B cell (primary cell): Measurements from ENCODE around the gene CCDC88C. TPM values are rescaled to one million over a fixed set of nuclear protein-coding genes. Genes with fewer than 3 reads are reported as not detected.

ENCODE experiments used
- ATAC-seq: fragments of 200-7000 bp; cut with Tn5 transposase; one replicate; pipeline ENCODE4 v1.10.0; 2021; ENCODE audit warnings: low read depth, mild to moderate bottlenecking, moderate number of reproducible peaks, moderate library complexity
- CTCF ChIA-PET: fragments of 350-600 bp; sonication (Branson Sonifier 250); formaldehyde crosslinking; loops from one replicate; lab custom pipeline; 2021; ENCODE audit warnings: antibody characterized with exemption, inconsistent platforms; lab: Charles Lee
- POLR2A ChIA-PET: fragments of 350-600 bp; sonication (Branson Sonifier 250); formaldehyde crosslinking; loops from one replicate; lab custom pipeline; 2021; ENCODE audit warnings: antibody characterized with exemption; lab: Charles Lee
- DNase-seq: peaks from one replicate; pipeline ENCODE4 v3.0.0; 2013
- H2AFZ ChIP-seq: 2 replicates; pipeline ENCODE4 v1.6.1; 2012; ENCODE audit warnings: mild to moderate bottlenecking, low read depth, low read length; ENCODE audit not compliant: insufficient read depth, poor library complexity, severe bottlenecking
- H3K27ac ChIP-seq, 2 donors: 1 replicate in 1 of 2; 2 replicates in 1 of 2; pipeline ENCODE4 v1.5.1; 2012 to 2013; ENCODE audit warnings: low read length in 2 of 2, mild to moderate bottlenecking in 2 of 2, moderate library complexity in 1 of 2
- H3K27me3 ChIP-seq, 4 experiments: fragments of 200-600 bp in 1 of 4; sonication (generic) in 1 of 4; replicated peaks in 1 of 4; 1 replicate in 2 of 4; 2 replicates in 2 of 4; pipeline versions ENCODE4 v1.6.1 to v1.7.0; 2013 to 2016; ENCODE audit warnings: low read length in 3 of 4, mild to moderate bottlenecking in 2 of 4, mixed read lengths in 1 of 4, moderate library complexity in 1 of 4; ENCODE audit not compliant: insufficient read depth in 4 of 4, control insufficient read depth in 3 of 4; ENCODE audit errors: control extremely low read depth in 1 of 4
- H3K36me3 ChIP-seq, 2 experiments: replicated peaks in 1 of 2; 1 replicate in 1 of 2; 2 replicates in 1 of 2; pipeline versions ENCODE4 v1.6.1 to v1.7.1; 2013; ENCODE audit warnings: low read length in 1 of 2; ENCODE audit not compliant: insufficient read depth in 2 of 2, control insufficient read depth in 1 of 2; ENCODE audit errors: control extremely low read depth in 1 of 2, extremely low read depth in 1 of 2
- H3K4me1 ChIP-seq, 2 donors: fragments of 200-600 bp in 1 of 2; sonication (generic) in 1 of 2; 1 replicate in 1 of 2; 2 replicates in 1 of 2; pipeline versions ENCODE4 v1.5.1 to v1.6.1; 2013 to 2017; ENCODE audit warnings: low read length in 2 of 2; ENCODE audit not compliant: control insufficient read depth in 2 of 2, insufficient read depth in 2 of 2
- H3K4me2 ChIP-seq: replicated peaks from 2 replicates; pipeline ENCODE3; 2012; ENCODE audit warnings: mild to moderate bottlenecking, low read depth, low read length; ENCODE audit not compliant: poor library complexity, severe bottlenecking
- H3K4me3 ChIP-seq, 5 experiments: fragments of 200-600 bp in 1 of 5; sonication (generic) in 1 of 5; 1 replicate in 3 of 5; 2 replicates in 2 of 5; pipeline versions ENCODE4 v1.5.1 to v1.7.0; 2011 to 2016; ENCODE audit warnings: low read length in 4 of 5, mild to moderate bottlenecking in 4 of 5, low read depth in 2 of 5, control low read depth in 1 of 5, moderate library complexity in 1 of 5; ENCODE audit not compliant: insufficient read depth in 1 of 5; ENCODE audit errors: control extremely low read depth in 1 of 5, extremely low read depth in 1 of 5
- H3K79me2 ChIP-seq: fragments of 200-600 bp; sonication (generic); one replicate; pipeline ENCODE4 v1.6.0; 2016; ENCODE audit warnings: low read length; ENCODE audit not compliant: control insufficient read depth, insufficient read depth
- H3K9ac ChIP-seq: fragments of 200-600 bp; sonication (generic); 2 replicates; pipeline ENCODE4 v1.6.1; 2017; ENCODE audit warnings: mild to moderate bottlenecking, low read length, moderate library complexity
- H3K9me3 ChIP-seq, 3 donors: one replicate each; pipeline versions ENCODE4 v1.6.1 to v1.7.1; 2013; ENCODE audit warnings: low read length in 2 of 3; ENCODE audit not compliant: control insufficient read depth in 2 of 3, insufficient read depth in 1 of 3; ENCODE audit errors: control extremely low read depth in 1 of 3
- H4K20me1 ChIP-seq: 2 replicates; pipeline ENCODE4 v1.6.0; 2012; ENCODE audit warnings: mild to moderate bottlenecking, low read length; ENCODE audit not compliant: insufficient read depth, control insufficient read depth, poor library complexity, severe bottlenecking
- H3K27ac Mint-ChIP-seq: one replicate; pipeline ENCODE4 v1.8.0; 2021; ENCODE audit warnings: mixed read lengths
- H3K27me3 Mint-ChIP-seq: one replicate; pipeline ENCODE4 v1.8.0; 2021; ENCODE audit warnings: mixed read lengths
- H3K4me1 Mint-ChIP-seq: one replicate; pipeline ENCODE4 v1.8.0; 2021; ENCODE audit warnings: mixed read lengths
- H3K4me3 Mint-ChIP-seq: one replicate; pipeline ENCODE4 v1.8.0; 2021; ENCODE audit warnings: mixed read lengths
- H3K9me3 Mint-ChIP-seq: one replicate; pipeline ENCODE4 v1.8.0; 2022; ENCODE audit warnings: mixed read lengths; ENCODE audit not compliant: insufficient read depth
- CTCF ChIP-seq: fragments of 200-600 bp; IDR thresholded peaks from one replicate; pipeline ENCODE4 v1.8.0; 2022; ENCODE audit warnings: antibody characterized with exemption, mild to moderate bottlenecking
- EZH2 ChIP-seq: IDR thresholded peaks from 2 replicates; pipeline ENCODE4 v1.6.1; 2012; ENCODE audit warnings: borderline replicate concordance, low read depth, mild to moderate bottlenecking, moderate library complexity, low read length; ENCODE audit not compliant: insufficient read depth, poor library complexity, severe bottlenecking
- WGBS: methylation state at CpG from one replicate; pipeline ENCODE4 v1.1.5; 2013; ENCODE audit warnings: missing lambda C conversion rate; ENCODE audit not compliant: insufficient coverage; 5-methylcytosine and 5-hydroxymethylcytosine counted together
- intact Hi-C: fragments of 100-400 bp; cut with micrococcal nuclease; formaldehyde crosslinking; loops from one replicate; pipeline ENCODE4 v1.10.0; 2022
- polyA plus RNA-seq: library from polyadenylated mRNA; depleted of rRNA; stranded (reverse); fragments of >200 nt; gene quantifications from 2 replicates; pipeline ENCODE4 v1.2.3, GENCODE V29; 2012
- total RNA-seq, 2 donors: library from RNA; stranded (reverse); fragments of 120-200 nt in 1 of 2; gene quantifications; 1 replicate in 1 of 2; 2 replicates in 1 of 2; pipeline versions ENCODE4 v1.2.3 to v1.2.4, GENCODE V29; 2013 to 2022

CCDC88C gene
- total and polyA plus RNA-seq, 2 donors (not counting 1 experiment from before 2014, with no cell fraction given), result 98.7 to 181 TPM

DNA sequence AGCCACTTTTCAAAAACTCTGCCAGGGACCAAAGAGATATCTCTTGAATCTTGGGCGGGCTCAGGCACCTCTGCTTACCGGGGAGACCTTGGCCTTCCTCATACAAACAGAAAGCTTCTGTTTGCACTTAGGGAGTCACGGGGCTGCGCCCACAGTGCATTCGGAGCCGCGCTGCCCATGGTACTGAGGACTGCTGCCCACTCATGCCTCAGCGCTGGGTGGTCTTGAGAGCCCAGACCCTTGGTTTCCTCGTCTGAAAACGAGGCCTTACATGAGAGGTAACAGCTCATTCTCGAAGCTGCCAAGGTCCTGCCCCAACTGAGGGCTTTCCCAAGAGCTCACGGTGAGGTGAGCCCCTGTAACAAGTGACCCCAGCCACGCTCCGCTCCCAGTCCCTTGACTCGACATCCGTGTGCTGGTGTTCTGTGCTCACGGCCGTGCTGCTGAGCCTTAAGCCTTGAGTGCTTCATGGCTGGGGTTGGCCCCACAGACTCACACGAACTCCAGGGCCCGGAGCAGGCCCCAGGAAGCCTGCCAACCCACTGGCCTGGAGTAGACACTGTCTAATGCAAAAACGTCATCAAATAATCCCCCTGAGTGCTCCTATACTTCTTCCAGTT lies 125.7 kb downstream of the CCDC88C start:
- no peak overlapping the region for H3K4me2 ChIP-seq
- no peak for TF ChIP-seq CTCF
- no peak for TF ChIP-seq EZH2
- H3K9me3 ChIP-seq, result no peaks in the 10 kb centered on the region
- no peak overlapping the region for H3K9ac ChIP-seq
- H3K4me1 ChIP-seq, result no peaks in the 10 kb centered on the region
- ChIA-PET POLR2A (interaction anchor here (0.6 kb wide), 1 partner anchor 47 kb away, joined by 3 read pairs; the partner anchor contains the start of gene GPR68), CTCF (interaction anchor here (0.8 to 16.1 kb wide), 3 partner anchors 18 to 115 kb away, joined by 4 to 449 read pairs (median 5); no protein-coding TSS in a partner anchor)
- no peak overlapping the region for H3K4me3 ChIP-seq
- H3K36me3 ChIP-seq, result peaks cover 4 to 93% of the 10 kb centered on the region in 2 experiments
- no peaks in the 10 kb centered on the region for H3K9me3 Mint-ChIP-seq
- no peak overlapping the region for H3K4me3 Mint-ChIP-seq
- H4K20me1 ChIP-seq, result peaks cover 37% of the 10 kb centered on the region
- H2AFZ ChIP-seq, result no peak overlapping the region
- DNase-seq (no peak), ATAC-seq (no peak)
- no peaks in the 10 kb centered on the region for H3K27me3 ChIP-seq
- H3K4me1 Mint-ChIP-seq, result no peaks in the 10 kb centered on the region
- intact Hi-C loops, result no loop called here
- no peak overlapping the region for H3K27ac ChIP-seq
- no peak overlapping the region for H3K27ac Mint-ChIP-seq
- H3K79me2 ChIP-seq, result peaks cover 22% of the 10 kb centered on the region
- 96% methylated on average over 21 of the region's 21 CpGs for WGBS
- H3K27me3 Mint-ChIP-seq, result no peaks in the 10 kb centered on the region

DNA sequence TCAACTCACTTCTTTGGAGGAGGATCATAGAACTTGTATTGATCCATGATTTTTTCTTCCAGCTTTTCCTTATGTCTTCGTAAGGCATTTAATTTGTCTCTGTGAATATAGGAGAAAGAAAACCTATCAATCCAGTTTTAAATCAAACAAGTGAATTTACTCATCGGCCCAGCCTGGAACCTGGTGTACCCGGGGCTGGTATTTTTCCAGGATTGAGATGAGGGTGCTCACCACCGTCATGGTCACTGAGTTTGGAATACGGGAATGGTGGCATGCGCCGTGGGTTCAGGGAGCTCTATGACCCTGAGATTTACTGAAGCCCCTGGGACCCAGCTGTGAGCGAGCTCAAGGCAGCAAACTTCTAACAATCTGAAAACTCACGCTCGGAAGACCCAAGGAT lies 126.6 kb downstream of the CCDC88C start:
- ChIA-PET POLR2A (interaction anchor here (0.6 kb wide), 1 partner anchor 46 kb away, joined by 3 read pairs; the partner anchor contains the start of gene GPR68), CTCF (interaction anchor here (1.1 to 16.1 kb wide), 3 partner anchors 12 to 114 kb away, joined by 4 to 449 read pairs (median 15); no protein-coding TSS in a partner anchor)
- no peak overlapping the region for H3K27ac ChIP-seq
- H3K4me1 Mint-ChIP-seq, result peaks cover 5% of the 10 kb centered on the region
- no peaks in the 10 kb centered on the region for H3K9me3 Mint-ChIP-seq
- H3K4me3 Mint-ChIP-seq, result no peak overlapping the region
- TF ChIP-seq EZH2 (no peak), CTCF (no peak)
- peaks cover 35% of the 10 kb centered on the region for H4K20me1 ChIP-seq
- DNase-seq (no peak), ATAC-seq (no peak)
- peaks cover 14% of the 10 kb centered on the region for H3K79me2 ChIP-seq
- H3K4me3 ChIP-seq, result no peak overlapping the region
- no peaks in the 10 kb centered on the region for H3K27me3 Mint-ChIP-seq
- no peak overlapping the region for H3K9ac ChIP-seq
- peaks cover 5 to 7% of the 10 kb centered on the region in 2 donors for H3K4me1 ChIP-seq
- H3K4me2 ChIP-seq, result no peak overlapping the region
- no peak overlapping the region for H3K27ac Mint-ChIP-seq
- H3K9me3 ChIP-seq, result no peaks in the 10 kb centered on the region
- H2AFZ ChIP-seq, result no peak overlapping the region
- peaks cover 4 to 91% of the 10 kb centered on the region in 2 experiments for H3K36me3 ChIP-seq
- intact Hi-C loops, result no loop called here
- 99% methylated on average over 9 of the region's 10 CpGs for WGBS
- no peaks in the 10 kb centered on the region for H3K27me3 ChIP-seq
